Stimulated activated CD4-positive, alpha-beta T cell treated with anti-CD3 and anti-CD28 coated beads, Interleukin-1b, Interleukin-23, amount 100 ng/mL, for 48 hours (primary cell): ENCODE measurements around the gene TMEM130.

Experiments used
- DNase-seq: peaks from one replicate; pipeline ENCODE4 v3.0.0-alpha.2; 2020

TMEM130 gene

DNA sequence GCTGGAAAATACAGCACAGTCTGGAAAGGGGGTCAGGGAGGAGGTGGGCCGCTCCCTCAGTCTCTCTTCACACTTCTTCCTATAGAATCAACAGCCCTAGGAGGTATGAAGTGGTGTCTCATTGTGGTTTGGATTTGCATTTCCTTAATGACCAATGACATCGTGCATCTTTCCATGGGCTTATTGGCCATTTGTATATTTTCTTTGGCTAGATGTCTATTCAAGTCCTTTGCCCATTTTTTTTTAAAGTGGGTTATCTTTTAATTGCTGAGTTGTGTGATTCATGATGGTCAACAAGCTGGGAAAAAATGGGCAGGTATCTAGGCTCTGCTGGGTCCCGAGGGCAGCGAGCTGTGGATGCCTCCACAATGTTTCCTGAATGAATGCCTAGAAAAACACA is 29.1 kb downstream of the TMEM130 start:
- DNase-seq, result no peak

DNA sequence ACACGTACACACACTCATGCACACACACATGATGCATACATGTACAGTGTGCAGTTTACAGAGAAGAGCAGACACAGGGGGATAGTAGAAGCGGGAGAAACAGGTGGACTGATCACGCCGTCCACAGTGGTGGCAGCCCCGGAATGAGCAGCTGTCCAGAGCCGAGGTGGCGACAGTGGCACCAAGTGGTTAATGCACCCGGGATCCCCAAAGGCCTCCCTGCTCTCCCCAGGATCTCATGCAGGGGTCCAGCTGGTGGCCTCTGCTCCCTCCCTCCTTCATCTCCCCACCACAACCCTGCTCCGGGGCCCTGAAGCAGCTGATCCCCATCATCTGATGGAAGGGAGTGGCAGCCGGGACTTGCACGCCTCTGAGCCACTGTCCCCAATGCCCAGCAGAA is 29.7 kb downstream of the TMEM130 start:
- DNase-seq, result no peak

DNA sequence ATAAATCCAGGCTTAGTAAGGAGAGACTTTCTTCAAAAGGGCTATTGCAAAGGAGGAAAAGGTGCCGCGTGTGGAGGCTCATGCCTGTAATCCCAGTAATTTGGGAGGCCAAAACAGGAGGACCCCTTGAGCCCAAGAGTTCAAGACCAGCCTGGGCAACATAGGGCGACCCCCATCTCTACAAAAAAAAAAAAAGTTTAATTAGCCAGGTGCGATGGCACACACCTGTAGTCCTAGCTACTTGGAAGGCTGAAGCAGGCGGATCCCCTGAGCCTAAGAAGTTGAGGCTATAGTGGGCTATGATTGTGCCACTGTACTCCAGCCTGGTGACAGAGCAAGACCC is 32.2 kb downstream of the TMEM130 start:
- DNase-seq, result no peak

DNA sequence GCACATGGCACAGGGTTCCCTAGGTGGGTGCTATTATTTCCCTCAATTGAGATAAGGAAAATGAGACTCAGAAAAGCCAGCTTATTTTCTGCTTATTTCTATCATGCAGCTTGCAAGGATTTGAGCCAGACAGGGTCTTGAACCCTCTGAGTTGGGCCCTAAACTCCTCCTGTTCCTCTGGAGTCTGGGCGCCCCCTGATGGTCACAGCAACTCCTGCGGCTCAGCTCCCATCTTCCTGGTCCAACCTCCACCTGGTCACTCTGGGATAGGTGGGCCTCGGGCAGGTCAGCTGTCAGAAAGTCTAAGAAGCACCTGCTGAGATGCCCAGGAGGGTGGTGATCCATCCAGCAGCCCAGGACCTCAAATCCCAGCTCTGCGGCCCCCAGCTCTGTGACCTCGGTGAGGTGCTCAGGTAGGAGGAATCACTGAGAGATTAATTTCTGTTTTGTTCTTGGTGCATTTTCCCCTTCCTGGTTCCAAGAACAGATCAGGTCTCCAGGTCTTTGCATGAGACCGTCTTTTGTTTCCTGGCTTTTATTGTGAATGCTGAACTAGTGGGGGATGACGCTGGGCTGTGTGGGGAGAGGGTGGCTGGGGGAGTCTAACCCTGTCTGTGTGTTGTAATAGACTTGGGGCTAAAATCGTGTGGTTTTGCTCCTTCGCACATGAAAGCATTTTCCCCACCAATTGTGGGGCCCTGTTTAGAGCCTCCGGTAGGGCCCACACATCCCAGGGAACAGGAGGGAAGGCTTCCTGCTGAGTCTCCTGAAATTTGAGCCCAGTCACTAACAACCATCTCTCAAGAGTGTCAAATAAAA is 32.8 kb downstream of the TMEM130 start:
- DNase-seq, result peak; percentile 22

DNA sequence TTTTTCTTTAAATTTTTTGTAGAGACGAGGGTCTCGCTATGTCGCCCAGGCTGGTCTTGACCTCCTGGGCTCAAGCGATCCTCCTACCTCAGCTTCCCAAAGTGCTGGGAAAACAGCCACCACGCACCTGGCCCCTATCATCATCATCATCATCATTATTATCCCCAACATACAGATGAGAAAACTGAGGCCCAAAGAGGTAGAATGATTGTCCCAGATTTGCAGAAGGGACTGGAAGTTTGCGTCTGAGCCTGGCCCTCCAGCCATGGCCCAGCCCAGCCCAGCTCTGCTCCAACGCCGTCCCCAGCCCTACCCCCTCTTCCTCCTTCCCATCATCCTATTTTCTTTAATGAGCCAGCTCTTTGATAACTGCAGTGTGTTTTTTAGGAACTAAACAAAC is 34.9 kb downstream of the TMEM130 start:
- DNase-seq, result no peak

DNA sequence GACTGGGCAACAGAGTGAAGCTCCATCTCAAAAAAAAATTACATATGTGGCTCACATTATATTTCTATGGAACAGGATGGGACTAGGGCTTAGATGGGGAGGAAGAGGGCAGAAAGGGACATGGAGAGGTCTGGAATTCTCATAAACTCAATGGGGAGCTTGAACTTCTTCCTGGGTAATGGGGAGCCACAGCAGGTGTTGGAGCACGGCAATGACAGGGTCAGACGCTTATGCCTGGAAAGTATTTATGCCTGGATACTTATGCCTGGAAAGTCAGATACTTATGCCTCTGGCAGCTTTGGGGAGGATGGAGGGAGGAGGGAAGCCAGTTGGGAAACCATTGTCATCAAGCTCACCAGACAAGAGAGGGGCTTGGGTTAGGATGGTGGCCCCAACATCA is 36.8 kb downstream of the TMEM130 start:
- DNase-seq, result no peak

DNA sequence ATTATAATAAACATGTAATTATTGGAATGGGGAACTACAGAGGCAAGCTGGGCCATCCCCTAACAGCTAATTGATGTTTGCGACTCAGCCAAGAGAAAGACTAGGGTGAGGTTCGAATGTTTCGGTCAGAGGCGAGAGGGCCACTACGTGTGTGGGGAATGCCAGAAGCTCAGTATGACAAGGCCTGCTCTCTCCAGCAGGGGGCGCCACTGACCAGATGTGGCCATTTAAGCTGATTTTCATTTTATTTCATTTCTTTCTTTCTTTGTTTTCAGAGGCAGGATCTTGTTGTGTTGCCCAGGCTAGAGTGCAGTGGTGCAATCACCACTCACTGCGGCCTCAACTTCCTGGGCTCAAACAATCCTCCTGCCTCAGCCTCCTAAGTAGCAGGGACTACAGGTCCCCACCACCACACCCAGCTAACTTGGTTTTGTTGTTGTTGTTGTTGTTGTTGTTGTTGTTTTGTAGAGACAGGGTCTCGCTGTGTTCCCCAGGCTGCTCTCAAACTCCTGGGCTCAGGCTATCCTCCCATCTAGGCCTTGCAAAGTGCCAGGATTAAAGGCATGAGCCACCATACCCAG is 38.1 kb downstream of the TMEM130 start:
- peak; percentile 48 for DNase-seq

DNA sequence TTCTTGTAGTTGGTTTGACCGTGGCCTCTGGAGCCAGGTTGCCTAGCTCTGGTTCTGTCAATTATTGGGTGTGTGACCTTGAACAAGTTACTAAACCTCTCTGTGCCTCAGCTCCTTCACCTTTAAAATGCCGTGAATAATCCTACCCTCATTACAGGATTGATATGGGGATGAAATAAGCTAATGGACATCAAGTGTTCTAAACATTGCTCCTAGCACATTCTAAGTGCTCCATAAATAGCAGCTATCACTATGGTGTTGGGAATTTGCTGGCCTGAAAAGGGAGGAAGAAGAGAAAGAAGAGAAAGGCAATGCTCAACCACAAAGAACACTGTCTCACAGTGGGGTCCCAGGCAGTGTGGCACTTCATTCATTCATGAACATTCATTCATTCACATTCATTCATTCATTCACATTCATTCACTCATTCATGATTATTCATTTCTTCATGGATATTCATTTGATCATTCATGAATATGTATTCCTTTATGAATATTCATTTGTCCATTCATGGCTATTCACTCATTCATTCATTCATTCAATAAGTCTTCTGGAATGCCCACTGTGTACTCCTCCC is 38.8 kb downstream of the TMEM130 start:
- DNase-seq, result no peak

DNA sequence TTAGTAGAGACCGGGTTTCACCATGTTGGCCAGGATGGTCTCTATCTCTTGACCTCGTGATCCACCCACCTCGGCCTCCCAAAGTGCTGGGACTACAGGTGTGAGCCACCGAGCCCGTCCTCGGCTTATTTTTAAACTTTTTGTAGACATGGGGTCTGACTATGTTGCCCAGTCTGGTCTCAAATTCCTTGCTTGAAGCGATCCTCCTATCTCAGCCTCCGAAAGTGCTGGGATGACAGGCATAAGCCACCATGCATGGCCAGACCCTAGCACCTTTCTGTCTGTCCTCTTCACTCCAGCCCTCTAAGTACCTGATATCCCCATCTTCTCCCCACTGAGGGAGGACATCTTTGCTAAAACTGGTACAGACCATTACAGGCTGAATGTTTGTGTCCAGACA is 41.4 kb downstream of the TMEM130 start:
- DNase-seq, result no peak

DNA sequence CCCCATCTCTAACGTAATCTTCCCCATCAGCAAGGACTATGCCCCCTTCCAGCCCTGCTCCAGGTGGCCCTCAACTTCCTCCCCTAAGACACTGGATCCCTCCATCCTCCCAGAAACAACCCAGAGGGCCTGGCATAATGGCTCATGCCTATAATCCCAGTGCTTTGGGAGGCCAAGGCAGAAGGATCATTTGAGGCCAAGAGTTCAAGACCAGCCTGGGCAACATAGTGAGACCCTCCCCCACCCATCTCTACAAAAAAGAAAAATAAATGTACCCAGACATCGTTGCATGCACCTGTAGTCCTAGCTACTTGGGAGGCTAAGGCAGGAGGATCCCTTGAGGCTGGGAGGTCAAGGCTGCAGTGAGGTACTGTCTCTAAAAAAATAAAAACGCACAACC is 42.6 kb downstream of the TMEM130 start:
- DNase-seq, result no peak

DNA sequence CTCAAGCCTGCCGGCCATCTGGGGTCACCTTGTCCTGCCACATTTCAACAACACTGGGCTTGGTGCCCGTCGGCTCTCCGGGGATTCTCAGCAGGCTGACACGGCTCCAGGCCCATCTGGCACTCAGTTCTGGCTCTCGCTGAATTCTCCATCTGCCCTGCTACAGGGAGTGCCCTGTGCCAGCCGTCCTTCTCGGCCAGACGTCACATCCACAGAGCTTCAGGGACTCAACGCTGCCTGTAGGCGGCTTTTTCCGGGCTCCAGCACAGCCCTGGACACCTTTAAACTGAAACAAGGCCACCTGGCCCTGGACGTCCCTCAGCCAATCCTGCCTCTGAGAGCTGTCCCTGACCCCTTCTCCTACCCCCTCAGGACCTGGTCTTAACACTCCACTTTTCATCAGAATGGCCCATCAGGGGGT is 43.0 kb downstream of the TMEM130 start:
- no peak for DNase-seq

DNA sequence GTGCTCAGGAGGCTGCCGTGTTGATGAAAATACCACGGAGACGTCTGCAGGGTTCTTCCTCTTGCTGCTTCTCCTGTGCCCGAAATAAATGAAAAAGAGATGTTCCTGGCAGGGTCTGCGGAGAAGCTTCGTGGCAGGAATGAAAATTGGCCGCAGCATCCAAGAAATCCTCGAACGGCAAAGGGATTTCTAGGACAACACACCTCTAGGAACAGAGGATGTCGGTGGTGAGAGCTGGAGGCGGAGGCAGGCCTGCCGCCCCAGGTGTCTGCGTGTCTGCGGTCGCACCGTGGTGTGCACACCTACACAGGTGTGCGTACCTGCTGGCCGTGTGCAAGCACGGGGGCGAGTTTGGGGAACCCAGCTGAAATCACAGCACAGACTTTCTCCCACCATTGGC is 43.4 kb downstream of the TMEM130 start:
- DNase-seq, result no peak

DNA sequence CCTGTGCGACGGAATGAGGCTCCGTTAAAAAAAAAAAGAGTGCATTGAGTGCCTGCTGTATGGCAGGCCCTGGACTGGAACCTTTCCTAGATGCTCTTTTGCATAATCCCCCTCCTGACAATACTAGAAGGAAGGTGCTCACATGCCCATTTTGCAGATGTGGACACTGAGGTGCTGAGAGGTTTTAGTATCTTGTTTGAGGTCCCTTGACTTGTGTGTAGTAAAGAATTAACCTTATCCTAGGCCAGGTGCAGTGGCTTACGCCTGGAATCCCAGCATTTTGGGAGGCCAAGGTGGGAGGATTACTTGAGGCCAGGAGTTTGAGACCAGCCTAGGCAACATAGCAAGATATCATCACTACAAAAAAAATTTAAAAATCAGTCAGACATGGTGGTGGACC is 46.6 kb downstream of the TMEM130 start:
- DNase-seq, result no peak

DNA sequence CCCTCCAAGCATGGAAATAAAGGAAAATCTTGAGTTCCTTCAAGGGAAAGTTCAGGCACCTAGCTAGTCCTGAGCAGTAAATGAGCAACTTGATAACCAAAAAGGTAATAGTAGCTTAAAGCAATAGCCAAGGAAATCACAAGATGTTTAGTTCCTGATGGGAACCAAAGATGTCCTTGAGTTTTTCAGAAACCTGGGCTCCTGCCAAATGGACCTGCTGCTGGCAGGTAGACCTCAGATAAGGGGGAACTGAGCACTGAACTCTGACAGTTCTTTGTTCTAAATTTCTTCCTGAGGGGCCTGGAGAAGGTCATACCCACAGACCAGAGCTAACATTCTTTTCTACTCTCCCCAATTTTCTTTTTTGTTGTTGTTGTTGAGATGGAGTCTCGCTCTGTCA is 48.5 kb downstream of the TMEM130 start:
- no peak for DNase-seq

DNA sequence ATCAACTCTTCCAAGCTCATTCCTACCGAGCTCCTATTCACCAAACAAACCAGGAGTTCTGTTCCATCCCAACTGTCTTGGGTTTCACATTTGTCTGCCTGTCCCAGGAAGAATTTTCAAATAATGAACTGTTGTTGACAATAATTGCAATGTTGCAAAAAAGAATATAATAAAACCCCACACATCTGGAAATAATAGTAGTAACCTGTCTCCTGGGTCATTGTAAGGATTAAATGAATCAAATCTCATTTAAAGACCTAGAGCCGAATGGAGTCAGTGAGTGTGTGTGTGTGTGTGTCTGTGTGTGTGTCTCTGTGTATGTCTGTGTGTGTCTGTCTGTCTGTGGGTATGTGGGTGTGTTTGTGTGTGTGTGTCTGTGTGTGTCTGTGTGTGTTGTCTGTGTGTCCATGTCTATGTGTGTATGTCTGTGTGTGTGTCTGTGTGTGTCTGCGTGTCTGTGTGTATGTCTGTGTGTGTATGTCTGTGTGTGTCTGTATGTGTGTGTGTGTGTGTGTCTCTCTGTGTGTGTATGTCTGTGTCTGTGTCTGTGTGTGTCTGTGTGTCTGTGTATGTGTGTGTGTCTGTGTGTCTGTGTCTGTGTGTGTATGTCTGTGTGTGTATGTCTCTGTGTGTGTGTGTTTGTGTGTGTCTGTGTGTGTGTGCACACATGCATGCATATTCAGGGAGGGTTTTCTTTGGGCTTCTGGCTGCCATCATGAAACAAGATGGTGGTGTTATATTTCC is 52.7 kb downstream of the TMEM130 start:
- no peak for DNase-seq

DNA sequence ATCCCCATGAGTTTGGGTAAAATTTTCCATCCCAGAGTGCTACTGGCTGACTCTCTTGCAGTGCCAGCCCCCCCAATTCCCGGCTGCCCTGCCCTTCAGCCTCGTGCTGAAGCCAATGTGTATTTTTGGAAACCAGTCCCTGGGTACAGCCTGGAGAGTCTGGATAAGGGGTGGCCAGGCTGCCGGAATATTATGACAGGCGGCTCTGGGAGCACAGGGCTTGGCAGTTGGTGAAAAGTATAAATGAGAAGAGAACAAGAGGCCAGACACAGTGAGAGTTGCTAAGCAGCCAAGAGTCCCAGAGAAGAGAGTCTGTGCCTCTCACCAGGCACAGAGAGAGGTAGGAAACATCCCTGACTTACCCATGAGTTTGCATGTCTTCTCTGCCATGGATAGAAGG is 53.6 kb downstream of the TMEM130 start:
- no peak for DNase-seq

DNA sequence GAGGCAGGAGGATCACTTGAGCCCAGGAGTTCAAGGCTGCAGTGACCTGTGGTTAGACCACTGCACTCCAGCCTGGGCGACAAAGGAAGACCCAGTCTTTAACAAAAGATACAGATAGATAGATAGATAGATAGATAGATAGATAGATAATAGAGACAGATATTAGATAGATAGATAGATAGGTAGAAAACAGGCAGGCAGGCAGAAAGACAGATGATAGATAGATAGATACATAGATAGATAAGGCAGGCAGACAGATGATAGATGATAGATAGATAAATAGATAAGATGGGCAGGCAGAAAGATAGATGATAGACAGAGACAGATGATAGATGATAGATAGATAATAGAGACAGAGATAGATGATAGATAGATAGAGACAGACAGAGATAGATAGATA is 54.5 kb downstream of the TMEM130 start:
- no peak for DNase-seq

DNA sequence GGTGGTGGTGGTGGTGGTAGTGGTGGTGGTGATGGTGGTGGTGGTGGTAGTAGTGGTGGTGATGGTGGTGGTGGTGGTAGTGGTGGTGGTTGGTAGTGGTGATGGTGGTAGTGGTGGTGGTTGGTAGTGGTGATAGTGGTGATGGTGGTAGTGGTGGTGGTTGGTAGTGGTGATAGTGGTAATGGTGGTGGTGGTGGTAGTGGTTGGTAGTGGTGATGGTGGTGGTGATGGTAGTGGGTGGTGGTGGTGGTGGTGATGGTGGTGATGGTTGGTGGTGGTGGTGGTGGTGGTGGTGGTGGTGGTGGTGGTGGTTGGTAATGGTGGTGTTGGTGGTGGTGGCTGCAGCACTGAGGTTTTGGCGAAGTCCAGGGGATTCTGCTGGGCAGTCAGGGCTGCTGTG is 58.5 kb downstream of the TMEM130 start:
- DNase-seq, result no peak

DNA sequence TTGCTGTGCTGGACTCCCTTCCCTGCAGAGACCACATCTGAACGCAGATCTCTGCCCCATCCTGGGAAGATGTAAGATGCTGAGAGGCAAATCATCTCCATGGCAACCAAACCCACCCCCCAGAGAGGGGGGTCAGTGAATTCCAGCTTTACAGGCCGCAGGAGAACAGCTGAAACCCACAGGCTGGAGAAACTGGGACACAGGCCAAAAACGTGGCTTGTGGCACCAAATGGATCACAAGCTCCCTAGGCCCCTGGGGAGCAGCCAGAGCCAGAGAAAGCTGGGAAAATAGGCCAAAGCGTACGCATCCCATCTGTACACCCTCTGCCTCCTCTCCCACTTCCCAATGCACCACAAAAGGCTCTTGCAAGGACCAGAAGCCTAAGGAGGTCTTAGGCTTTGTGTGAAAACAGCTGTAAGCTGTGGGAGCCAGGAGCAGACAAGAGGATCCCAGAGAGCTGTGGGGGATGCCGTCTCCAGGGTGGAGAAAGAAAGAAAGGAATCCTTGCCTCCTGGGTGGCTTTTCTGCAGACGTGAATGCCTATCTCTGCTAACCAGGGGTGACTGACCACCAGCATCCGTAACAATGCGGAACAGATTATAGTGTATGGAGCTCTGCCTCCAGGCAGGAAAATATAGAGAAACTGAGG is 59.5 kb downstream of the TMEM130 start:
- DNase-seq, result no peak

DNA sequence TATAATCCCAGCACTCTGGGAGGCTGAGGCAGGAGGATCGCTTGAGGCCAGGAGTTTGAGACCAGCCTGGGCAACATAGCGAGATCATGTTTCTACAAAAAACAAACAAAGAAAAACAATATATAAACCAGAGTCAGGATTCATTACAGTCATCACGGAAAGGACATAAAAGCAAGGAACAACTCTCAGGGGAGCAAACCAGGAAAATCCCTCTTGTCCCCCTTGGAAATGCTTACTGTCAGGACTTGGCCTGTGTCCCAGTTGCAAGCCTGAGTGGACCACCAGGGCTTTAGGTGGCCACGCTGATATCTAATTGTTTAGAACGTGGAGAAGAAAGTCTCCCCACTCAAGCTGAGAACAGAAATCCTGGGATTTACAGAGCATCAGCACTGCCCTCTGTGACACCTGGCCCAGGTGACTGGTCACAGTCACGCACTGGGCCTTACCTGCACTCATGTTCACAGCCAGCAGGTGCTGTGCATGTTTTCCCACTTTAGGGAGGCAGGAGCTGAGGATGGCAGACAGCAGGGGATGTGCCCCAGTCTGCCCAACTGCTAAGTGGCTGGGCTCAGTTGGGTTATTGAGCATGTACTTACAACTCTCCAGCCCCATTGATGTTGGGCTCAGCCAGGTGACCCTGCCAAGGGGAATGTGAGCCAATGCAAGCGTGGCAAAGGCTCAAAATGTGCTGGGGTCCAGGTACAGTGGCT is 60.9 kb downstream of the TMEM130 start:
- DNase-seq, result no peak

DNA sequence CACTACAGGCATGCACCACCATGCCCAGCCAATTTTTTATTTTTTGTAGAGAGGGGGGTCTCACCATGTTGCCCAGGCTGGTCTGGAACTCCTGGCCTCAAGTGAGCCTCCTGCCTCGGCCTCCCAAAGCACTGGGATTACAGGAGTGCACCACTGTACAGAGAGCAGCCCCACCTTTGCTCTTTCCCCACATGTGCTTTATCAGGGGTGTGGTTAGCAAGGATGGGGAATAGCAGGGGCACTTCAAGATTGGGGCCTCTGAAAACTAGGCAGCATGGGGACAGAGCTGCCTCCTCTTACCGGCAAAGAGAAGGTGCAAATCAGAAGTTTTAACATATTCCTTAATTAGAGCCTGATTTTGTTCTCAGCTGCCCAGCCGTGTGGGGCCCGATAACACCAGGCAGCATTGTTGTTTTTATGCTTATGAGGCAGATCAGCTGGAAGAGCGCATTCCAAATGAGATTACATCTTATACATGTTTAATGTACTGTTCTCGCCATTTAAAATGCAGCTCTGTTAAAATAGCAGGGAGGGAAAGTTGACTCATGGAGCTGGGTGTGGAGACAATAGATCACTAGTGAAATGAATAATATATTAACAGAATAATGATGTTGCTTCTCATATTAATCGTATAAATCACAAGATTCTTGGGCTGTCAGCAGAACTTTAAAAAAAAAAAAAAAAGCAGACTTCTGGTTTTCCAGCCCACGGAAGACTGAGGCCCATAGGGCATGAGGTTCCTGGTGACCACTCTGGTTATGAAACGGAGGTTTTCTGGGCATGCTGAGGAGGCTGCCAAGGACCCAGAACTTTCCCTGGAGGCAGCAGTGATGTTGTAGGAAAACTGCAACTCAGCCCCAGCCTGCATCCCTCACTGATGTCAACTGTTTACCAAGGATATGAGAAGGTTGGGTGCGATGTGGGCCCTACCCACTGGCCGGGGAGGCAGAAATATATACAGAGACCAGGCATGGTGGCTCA is 62.5 kb downstream of the TMEM130 start:
- no peak for DNase-seq
